ENCODE results near the gene B3GALT2.
"Not testable (repeated sequence)": the region's sequence is repeated elsewhere in the genome, so short reads cannot be mapped to it uniquely, and the experiment has no call there.

The B3GALT2 gene

GRCh38 chr1:193185901-193186731, at the start of gene B3GALT2:
TSS of gene B3GALT2 (minus strand) at chr1:193186613. CDS start at chr1:193181562, 5,051 bp downstream.
- DNase-seq = no peak

- no peak for DNase-seq
Measured at GRCh38 chr1:193234530-193234929, 48.1 kb upstream of the B3GALT2 start.

- DNase-seq = not testable (repeated sequence)
Measured at GRCh38 chr1:193231146-193231545, 44.7 kb upstream of the B3GALT2 start.

GRCh38 chr1:193229136-193229535, 42.7 kb upstream of the B3GALT2 start:
- no peak for DNase-seq

- no peak for DNase-seq
Measured at GRCh38 chr1:193222056-193222615, 35.7 kb upstream of the B3GALT2 start.

GRCh38 chr1:193221651-193222050, 35.2 kb upstream of the B3GALT2 start:
- no peak for DNase-seq

GRCh38 chr1:193219391-193219790, 33.0 kb upstream of the B3GALT2 start:
- no peak for DNase-seq

- no peak for DNase-seq
Measured at GRCh38 chr1:193216920-193217319, 30.5 kb upstream of the B3GALT2 start.

- no peak for DNase-seq
Measured at GRCh38 chr1:193213998-193214397, 27.6 kb upstream of the B3GALT2 start.

- no peak for DNase-seq
Measured at GRCh38 chr1:193212637-193213036, 26.2 kb upstream of the B3GALT2 start.

GRCh38 chr1:193211539-193211938, 25.1 kb upstream of the B3GALT2 start:
- no peak for DNase-seq

GRCh38 chr1:193210996-193211395, 24.6 kb upstream of the B3GALT2 start:
- DNase-seq = no peak

GRCh38 chr1:193201021-193201420, 14.6 kb upstream of the B3GALT2 start:
- no peak for DNase-seq

GRCh38 chr1:193199940-193200339, 13.5 kb upstream of the B3GALT2 start:
- DNase-seq = no peak

- DNase-seq = no peak
Measured at GRCh38 chr1:193192586-193192985, 6.2 kb upstream of the B3GALT2 start.

GRCh38 chr1:193190096-193190744, 3.8 kb upstream of the B3GALT2 start:
- no peak for DNase-seq

- no peak for DNase-seq
Measured at GRCh38 chr1:193189442-193190095, 3.2 kb upstream of the B3GALT2 start.

- not testable (repeated sequence) for DNase-seq
Measured at GRCh38 chr1:193188915-193189314, 2.5 kb upstream of the B3GALT2 start.

- DNase-seq = no peak
Measured at GRCh38 chr1:193187114-193187513, 701 bp upstream of the B3GALT2 start.

- no peak for DNase-seq
Measured at GRCh38 chr1:193185211-193185610, 1.2 kb downstream of the B3GALT2 start.

- no peak for DNase-seq
Measured at GRCh38 chr1:193184776-193185175, 1.6 kb downstream of the B3GALT2 start.

- DNase-seq = no peak
Measured at GRCh38 chr1:193183019-193183627, 3.3 kb downstream of the B3GALT2 start.

GRCh38 chr1:193181985-193182384, 4.4 kb downstream of the B3GALT2 start:
- DNase-seq = no peak
